Measurements from ENCODE around the gene B4GALT1. TPM values are rescaled to one million over a fixed set of nuclear protein-coding genes. Genes with fewer than 3 reads are reported as not detected.

B4GALT1 gene
- total RNA-seq, 1 donor: 41.0 TPM

GRCh38 chr9:33202018-33202417, 34.9 kb upstream of the B4GALT1 start:
- no peak overlapping the region for H3K4me3 ChIP-seq (ENCODE audit: low read depth, low read length)
- no peak for DNase-seq (ENCODE audit: low read depth)
- TF ChIP-seq CTCF (IDR thresholded peaks at IDR 0.05; ENCODE audit: insufficient read depth, low read length): no peak

GRCh38 chr9:33198165-33198564, 31.0 kb upstream of the B4GALT1 start:
- no peak overlapping the region for H3K4me3 ChIP-seq (ENCODE audit: low read depth, low read length)
- DNase-seq (ENCODE audit: low read depth): peak; percentile 96
- TF ChIP-seq CTCF (IDR thresholded peaks at IDR 0.05; ENCODE audit: insufficient read depth, low read length): no peak

GRCh38 chr9:33197279-33198152, 30.4 kb upstream of the B4GALT1 start:
- peak; percentile 27 for TF ChIP-seq CTCF (IDR thresholded peaks at IDR 0.05; ENCODE audit: insufficient read depth, low read length)
- peak; percentile 58 for DNase-seq (ENCODE audit: low read depth)

GRCh38 chr9:33196736-33197135, 29.6 kb upstream of the B4GALT1 start:
- no peak for DNase-seq (ENCODE audit: low read depth)
- no peak overlapping the region for H3K4me3 ChIP-seq (ENCODE audit: low read depth, low read length)
- no peak for TF ChIP-seq CTCF (IDR thresholded peaks at IDR 0.05; ENCODE audit: insufficient read depth, low read length)

More at GRCh38 chr9:33197279-33198152, 30.4 kb upstream of the B4GALT1 start:
- H3K4me3 ChIP-seq (ENCODE audit: low read depth, low read length): no peak overlapping the region

- no peak overlapping the region for H3K4me3 ChIP-seq (ENCODE audit: low read depth, low read length)
- no peak for TF ChIP-seq CTCF (IDR thresholded peaks at IDR 0.05; ENCODE audit: insufficient read depth, low read length)
- DNase-seq (ENCODE audit: low read depth): no peak
Measured at GRCh38 chr9:33193818-33194217, 26.7 kb upstream of the B4GALT1 start.

- no peak overlapping the region for H3K4me3 ChIP-seq (ENCODE audit: low read depth, low read length)
- TF ChIP-seq CTCF (IDR thresholded peaks at IDR 0.05; ENCODE audit: insufficient read depth, low read length): no peak
- peak; percentile 43 for DNase-seq (ENCODE audit: low read depth)
Measured at GRCh38 chr9:33192493-33193255, 25.5 kb upstream of the B4GALT1 start.
